ENCODE measurements around the gene NLRP6. TPM values are rescaled to one million over a fixed set of nuclear protein-coding genes. Genes with fewer than 3 reads are reported as not detected.

Gene NLRP6
- total and polyA plus RNA-seq, 12 donors, result 0.07 to 0.25 (median 0.10) TPM; not detected in 6

DNA sequence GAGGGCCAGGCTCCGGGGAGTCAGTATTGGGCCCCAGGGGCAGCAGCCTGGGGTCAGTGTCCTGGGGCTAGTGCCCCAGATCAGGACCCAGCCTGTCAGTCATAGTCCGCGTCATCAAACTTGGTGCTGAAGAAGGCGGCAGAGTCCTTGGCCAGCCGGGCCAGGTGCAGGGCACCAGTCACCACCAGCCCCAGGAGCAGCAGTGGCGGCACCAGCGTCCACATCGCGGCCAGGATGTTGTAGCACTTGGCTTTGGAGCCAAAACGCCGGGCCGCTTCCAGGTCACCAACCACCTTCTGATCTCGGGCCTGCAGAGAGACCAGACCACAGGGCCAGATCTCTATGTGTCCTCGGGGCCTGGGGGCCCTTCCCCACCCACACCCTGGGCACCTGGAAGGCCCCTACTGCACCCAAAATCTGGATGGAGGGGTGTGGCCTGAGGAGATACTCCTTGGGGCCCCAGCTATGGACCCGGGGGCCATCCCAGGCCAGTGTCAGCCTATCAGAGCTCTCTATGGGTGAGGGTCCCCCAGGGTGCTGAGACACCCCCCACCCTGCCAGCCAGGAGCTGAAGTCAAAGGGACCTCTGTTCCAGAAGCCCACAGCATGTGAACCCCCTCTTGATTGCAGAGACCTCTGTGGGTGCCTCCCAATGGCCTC, 20.3 kb downstream of the NLRP6 start:
- TF ChIP-seq, protein P1, sequence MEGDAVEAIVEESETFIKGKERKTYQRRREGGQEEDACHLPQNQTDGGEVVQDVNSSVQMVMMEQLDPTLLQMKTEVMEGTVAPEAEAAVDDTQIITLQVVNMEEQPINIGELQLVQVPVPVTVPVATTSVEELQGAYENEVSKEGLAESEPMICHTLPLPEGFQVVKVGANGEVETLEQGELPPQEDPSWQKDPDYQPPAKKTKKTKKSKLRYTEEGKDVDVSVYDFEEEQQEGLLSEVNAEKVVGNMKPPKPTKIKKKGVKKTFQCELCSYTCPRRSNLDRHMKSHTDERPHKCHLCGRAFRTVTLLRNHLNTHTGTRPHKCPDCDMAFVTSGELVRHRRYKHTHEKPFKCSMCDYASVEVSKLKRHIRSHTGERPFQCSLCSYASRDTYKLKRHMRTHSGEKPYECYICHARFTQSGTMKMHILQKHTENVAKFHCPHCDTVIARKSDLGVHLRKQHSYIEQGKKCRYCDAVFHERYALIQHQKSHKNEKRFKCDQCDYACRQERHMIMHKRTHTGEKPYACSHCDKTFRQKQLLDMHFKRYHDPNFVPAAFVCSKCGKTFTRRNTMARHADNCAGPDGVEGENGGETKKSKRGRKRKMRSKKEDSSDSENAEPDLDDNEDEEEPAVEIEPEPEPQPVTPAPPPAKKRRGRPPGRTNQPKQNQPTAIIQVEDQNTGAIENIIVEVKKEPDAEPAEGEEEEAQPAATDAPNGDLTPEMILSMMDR (IDR thresholded peaks at IDR 0.05), result no peak
- Histone ChIP-seq H3K36me3 (peaks cover 0 to 16% (median 0%) of the 10 kb centered on the region in 9 donors), H3K27me3 (peaks cover 0 to 54% (median 30%) of the 10 kb centered on the region in 7 donors), H3K9me3 (no peaks in the 10 kb centered on the region), H3K4me1 (peaks cover 0 to 28% (median 10%) of the 10 kb centered on the region in 9 donors), H3K4me3 (no peak overlapping the region), H3K27ac (no peak overlapping the region)
- DNase-seq (no peak), ATAC-seq (peak in 1 of 8 donors; percentile 13)
- WGBS, 2 donors, result 68 to 78% methylated on average over 14 to 15 of the region's 15 CpGs
- intact Hi-C loops (cut with DNase I), result no loop called here

DNA sequence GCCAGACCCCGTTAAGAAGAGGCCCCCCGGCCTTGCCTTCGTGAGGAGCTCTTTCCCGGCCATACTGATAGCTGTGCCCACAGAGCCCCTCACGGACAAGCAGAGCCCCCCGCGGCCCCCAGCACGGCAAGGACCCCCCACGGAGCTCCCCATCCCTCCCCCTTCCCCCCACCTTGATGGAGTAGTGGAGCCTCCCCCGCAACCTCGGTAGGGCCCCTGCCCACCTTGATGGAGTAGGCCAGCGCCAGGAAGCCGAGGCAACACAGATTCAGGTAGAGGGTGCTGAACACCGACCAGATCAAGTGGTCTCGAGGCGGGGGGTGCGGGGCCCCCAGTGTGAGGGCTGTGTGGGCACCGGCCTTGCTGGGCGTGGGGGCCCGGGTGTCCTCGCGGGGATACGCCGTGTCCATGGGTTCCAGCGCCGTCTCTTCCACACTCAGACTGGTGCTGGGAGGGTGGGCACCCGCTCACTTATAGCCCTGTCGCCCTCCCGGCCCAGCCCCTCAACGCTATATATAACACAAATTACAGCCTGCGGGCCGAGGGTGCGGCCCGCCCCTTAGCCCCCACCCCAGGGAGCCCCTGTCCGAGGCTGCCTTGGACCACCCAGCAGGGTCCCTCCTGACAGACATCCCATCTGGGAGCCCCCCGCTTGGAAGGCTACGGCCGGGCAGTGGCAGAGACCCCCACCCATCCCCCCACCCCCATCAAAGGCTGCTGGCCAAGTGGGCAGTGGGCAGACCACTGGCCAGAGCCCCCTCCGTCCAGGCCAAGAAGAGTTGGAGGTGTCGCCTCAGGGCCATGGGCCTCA, 21.1 kb downstream of the NLRP6 start, which contains the start of gene IFITM5:
Gene IFITM5 (minus strand): TSS at position 446 of the 811 bp plus-strand sequence. CDS start 36 bp downstream, at position 410.
- TF ChIP-seq, protein P1 (IDR thresholded peaks at IDR 0.05), result no peak
- Histone ChIP-seq H3K9me3 (no peaks in the 10 kb centered on the region), H3K4me3 (no peak within 1 kb of the TSS), H3K27ac (no peak within 1 kb of the TSS), H3K27me3 (peaks cover 0 to 50% (median 30%) of the 10 kb centered on the region in 7 donors), H3K36me3 (peaks cover 0 to 9% (median 0%) of the 10 kb centered on the region in 9 donors), H3K4me1 (peaks cover 0 to 29% (median 10%) of the 10 kb centered on the region in 9 donors)
- intact Hi-C loops (cut with DNase I), result no loop called here
- ATAC-seq, result no peak
- peak in 1 of 2 donors; percentile 6 for DNase-seq
- 64 to 71% methylated on average over 39 to 40 of the region's 40 CpGs for WGBS, 2 donors

DNA sequence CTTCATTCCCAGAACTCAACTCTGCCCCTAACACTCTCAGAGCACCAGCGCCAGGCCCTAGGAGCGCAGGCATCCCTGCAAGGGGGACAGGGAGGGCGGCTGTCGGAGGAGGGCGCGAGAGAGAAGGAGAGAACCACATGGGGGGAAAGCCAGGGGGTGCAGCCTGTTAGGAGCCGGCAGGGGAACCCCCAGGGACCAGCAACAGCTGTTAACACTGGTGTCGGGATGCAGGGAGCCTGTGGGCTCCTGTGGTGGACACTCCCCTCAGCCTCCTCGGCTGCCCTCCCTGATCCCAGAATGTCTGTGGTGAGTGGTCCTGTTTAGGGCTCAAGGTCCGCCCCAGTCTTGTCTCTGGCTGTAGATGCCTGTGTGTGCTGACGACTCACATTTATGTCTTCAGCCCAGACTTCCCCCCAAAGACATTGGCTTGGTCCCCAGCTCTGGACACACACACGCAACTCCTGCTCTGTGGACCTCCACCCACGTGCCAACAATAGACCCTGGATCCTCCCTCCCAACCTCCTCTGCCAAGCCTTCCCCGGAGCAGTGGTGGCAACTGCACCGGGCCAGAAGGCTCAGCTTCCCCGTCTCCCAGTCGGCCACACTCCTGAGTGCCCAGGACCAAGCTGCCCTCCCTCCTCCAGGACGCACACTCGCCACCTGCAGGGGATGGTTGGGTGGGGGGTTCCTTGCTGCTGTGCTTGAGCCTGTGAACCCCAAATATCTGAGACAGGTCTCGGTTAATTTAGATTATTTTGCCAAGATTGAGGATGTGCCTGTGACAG, 21.9 kb downstream of the NLRP6 start:
- Histone ChIP-seq H3K9me3 (no peaks in the 10 kb centered on the region), H3K36me3 (peaks cover 0 to 1% (median 0%) of the 10 kb centered on the region in 9 donors), H3K27me3 (peaks cover 0 to 49% (median 30%) of the 10 kb centered on the region in 7 donors), H3K27ac (no peak overlapping the region), H3K4me1 (peaks cover 0 to 38% (median 16%) of the 10 kb centered on the region in 9 donors), H3K4me3 (no peak overlapping the region)
- TF ChIP-seq, protein P1 (IDR thresholded peaks at IDR 0.05), result peak in 2 of 9 donors; percentile 13
- peak in 1 of 2 donors; percentile 23 for DNase-seq
- 26 to 32% methylated on average over 20 of the region's 20 CpGs for WGBS, 2 donors
- intact Hi-C loops (cut with DNase I), result loop anchor here in 4 of 10 donors (5.0 to 10.0 kb wide), 3 partner anchors 55 to 152 kb away; partner anchors contain the start of gene PTDSS2 (in 1 of the 4)
- ATAC-seq, result peak in 1 of 8 donors; percentile 14
